Nucleus accumbens (tissue), 56 donors: ENCODE data around the gene FREY1.

Experiments used
- DNase-seq, 56 donors: peaks; one replicate each; lab custom pipeline; 2025; lab: John Stamatoyannopoulos, UW

The FREY1 gene

DNA sequence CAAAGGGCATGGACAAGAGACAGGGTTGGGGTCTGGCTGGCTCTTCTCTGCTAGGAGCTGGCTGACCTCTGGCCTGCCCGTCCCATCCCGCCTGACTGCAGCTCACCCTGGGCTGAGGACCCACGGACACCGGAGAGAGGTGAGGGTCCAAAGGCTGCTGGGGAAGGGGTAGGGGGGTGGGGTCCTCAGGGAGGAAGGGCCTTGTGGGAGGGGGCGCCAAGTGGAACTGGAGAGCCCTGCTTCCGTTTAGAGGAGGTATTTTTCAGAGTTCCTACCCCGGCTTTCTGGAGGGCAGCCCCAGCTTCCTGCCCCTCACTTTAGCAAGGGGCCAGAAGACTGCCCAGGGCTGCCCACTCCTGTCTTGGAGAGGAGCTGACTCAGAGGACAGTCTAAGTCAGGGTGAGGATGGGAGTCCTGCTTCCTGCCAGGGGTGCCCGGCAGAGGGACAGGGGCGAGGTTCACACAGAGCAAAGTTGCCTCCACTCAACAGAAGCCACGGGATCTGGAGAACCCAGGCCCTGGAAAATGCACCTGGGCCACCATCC is 22.5 kb upstream of the FREY1 start:
- DNase-seq: no peak

DNA sequence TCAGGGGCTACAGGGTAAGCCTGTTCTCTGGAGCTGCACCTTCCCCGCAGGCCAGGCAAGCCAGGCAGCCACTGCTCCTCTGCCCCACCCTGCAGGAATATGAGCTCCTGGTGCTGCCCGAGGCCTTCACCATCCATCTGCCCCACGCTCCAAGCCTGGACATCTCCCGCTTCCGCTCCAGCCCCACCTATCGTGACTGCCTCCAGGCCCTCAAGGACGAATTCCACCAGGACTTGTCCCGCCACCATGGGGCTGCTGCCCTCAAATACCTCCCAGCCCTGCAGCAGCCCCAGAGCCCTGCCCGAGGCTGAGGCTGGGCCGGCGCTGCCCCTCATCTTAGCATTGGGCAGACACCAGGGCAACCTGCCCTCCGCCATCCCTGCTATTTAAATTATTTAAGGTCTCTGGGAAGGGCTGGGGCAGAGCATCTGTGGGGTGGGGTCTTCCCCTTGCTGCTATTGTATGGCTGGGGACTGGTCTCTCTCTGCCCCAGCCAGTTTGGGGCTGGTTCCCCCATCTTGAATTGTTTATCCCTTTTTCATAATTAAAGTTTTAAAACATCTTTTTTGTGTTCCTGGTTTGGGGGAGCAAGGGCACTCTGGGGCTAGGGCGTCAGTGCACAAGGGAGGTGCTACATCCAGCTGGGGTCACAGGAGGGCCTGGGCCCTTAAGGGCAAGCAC is 21.6 kb upstream of the FREY1 start:
- DNase-seq: no peak

DNA sequence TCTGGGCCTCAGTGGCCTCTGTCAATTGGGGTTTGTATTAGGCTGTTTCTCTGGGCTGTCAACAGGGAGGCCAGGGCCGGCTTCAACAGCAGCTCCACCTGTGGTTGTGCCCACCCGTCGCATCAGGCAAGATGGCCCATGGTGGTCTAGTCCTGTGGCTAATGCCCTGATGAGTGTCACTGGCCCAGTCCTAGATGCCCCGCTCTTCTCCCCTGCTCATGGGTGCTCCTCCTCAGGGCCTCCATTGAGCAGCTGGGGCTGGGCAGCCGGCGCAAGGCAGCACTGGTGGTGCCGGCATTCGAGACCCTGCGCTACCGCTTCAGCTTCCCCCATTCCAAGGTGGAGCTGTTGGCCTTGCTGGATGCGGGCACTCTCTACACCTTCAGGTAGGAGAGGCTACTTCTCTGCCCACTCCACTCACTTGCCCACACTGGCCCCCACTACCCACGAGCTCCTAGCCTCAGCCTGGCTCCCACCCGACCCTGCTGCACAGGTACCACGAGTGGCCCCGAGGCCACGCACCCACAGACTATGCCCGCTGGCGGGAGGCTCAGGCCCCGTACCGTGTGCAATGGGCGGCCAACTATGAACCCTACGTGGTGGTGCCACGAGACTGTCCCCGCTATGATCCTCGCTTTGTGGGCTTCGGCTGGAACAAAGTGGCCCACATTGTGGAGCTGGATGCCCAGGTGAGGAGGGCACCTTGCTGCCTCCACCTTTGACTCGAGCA is 20.8 kb upstream of the FREY1 start:
- DNase-seq: no peak

DNA sequence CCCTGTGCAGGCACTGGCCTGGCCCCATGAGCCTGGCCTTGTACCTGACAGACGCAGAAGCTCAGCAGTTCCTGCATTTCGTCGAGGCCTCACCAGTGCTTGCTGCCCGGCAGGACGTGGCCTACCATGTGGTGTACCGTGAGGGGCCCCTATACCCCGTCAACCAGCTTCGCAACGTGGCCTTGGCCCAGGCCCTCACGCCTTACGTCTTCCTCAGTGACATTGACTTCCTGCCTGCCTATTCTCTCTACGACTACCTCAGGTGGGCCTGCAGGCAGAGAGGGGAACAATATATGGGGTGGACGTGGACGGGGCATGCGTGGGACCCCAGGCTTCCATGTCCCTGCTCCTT is 20.2 kb upstream of the FREY1 start:
- no peak for DNase-seq

DNA sequence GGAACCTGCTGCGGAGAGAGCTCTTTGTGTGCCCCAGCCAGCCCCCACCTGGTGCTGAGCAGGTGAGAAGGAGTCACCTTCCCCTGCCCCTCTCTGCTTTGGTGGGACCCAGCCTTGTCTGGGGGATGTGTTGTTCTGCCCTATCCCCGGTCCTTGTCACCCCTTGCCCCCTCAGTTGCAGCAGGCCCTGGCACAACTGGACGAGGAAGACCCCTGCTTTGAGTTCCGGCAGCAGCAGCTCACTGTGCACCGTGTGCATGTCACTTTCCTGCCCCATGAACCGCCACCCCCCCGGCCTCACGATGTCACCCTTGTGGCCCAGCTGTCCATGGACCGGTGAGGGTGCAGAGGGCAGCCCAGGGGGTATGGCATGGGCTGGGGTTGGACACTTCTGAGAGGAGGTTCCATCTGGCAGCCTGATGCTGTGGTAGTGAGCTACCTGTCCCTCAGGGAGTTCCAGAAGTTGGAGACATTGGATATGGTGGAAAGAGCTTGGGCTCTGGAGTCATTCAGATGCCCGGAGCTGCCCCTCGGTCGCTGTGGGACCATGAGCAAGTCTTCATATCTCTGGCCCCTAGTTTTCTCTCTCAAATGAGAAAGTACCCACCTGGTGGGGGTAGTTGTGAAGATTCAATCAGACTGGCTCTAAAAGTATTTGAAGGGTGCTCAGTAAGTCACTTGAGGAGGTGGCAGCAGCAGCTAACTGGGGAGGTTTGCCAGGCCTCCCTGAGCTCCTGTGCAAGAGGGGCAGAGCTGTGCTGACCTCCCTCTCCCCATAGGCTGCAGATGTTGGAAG is 19.7 kb upstream of the FREY1 start:
- DNase-seq: no peak

DNA sequence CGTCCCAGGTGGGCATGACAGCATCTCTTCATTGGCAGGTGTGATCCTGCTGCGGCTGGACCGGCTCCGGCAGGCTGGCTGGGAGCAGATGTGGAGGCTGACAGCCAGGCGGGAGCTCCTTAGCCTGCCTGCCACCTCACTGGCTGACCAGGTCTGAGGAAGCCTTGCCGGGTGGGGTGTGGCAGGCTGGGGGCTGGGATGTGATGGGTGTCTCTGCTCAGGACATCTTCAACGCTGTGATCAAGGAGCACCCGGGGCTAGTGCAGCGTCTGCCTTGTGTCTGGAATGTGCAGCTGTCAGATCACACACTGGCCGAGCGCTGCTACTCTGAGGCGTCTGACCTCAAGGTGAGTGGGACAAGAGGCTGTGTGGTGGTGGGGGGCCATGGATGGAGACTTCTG is 18.9 kb upstream of the FREY1 start:
- no peak for DNase-seq

DNA sequence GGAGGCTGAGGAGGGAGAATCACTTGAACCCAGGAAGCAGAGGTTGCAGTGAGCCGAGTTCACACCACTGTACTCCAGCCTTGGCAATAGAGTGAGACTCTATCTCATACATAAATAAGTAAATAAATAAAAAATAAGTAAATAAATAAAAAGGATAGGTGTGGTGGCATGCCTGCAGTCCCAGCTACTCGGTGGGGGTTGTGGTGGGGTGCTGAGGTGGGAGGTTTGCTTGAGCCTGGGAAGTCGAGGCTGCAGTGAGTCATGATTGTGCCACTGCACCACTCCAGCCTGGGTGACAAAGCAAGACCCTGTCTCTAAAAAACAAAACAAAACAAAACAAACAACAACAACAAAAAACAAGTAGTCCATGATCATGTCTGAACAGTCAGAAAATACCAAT is 18.5 kb upstream of the FREY1 start:
- no peak for DNase-seq

DNA sequence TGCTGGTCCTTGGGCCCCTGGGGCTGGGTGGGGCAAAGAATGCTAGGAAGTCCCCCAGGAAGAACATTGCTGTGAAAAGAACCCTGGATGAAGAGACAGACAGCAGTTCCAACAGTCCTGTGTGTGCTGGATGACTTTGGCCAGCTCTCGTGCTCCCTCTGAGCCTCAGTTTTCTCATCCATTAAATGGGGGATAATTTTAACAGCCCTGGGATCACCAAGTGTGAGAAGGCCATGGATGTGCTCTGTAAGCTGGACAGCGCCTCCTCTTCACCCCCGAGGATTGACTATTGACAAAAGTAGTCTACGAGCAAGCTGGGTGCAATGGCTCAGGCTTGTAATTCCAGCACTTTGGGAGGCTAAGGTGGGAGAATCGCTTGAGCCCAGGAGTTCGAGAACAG is 17.9 kb upstream of the FREY1 start:
- DNase-seq: no peak

DNA sequence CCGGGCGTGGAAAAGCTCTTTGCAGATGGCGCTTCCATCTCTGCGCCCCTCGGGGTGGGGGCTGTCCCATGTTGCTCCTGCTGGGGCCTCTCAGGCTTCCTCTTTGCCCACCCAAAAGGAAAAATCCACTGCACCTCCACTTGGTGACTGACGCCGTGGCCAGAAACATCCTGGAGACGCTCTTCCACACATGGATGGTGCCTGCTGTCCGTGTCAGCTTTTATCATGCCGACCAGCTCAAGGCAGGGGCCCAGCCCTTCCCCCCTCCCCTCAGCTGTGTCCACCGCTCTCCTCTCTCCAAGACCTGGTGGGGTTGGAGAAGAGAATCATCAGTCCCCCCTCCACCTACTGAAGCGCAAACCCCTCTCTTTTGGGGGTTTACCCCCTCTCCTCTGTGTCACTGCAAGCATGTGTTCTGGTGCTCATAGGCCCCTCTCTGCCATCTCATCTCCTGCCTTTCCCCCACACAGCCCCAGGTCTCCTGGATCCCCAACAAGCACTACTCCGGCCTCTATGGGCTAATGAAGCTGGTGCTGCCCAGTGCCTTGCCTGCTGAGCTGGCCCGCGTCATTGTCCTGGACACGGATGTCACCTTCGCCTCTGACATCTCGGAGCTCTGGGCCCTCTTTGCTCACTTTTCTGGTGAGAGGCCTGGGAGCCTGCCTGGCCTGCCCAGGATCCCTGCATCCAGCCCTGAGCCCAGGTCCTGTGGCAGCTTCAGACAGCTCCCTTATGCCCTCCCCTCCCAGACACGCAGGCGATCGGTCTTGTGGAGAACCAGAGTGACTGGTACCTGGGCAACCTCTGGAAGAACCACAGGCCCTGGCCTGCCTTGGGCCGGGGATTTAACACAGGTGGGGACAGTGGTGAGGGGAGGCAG is 17.2 kb upstream of the FREY1 start:
- DNase-seq: no peak

DNA sequence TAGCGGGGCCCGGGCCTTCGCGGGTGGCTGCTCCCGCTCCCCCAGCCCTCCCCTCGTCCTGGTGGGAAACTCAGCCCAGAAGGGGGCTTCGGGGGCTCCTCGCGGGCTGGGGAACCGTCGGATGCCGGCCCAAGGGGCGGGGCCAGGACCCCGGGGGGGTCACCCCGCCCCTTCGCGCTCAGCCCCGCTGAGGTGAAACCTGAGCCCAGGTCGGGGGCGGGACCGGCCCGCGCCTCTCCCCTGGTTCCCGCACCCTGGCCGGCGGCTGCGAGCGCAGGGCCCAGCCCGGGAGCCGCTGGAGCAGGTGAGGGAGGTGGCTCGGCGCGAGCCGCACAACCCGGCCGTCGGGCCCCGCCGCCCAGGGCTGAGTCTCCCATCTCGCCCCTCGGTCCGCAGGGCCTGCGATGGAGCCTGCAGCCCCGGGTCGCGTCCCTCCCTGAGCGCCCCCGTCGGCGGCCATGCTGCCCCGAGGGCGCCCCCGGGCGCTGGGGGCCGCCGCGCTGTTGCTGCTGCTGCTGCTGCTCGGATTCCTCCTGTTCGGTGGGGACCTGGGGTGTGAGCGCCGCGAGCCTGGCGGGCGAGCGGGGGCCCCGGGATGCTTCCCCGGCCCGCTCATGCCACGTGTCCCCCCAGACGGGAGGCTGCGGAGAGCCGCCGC is 15.5 kb upstream of the FREY1 start, which contains the start of gene LARGE2:
Gene LARGE2 (plus strand): TSS at position 232 of the 658 bp plus-strand sequence. CDS start 227 bp downstream, at position 459.
- DNase-seq: no peak

DNA sequence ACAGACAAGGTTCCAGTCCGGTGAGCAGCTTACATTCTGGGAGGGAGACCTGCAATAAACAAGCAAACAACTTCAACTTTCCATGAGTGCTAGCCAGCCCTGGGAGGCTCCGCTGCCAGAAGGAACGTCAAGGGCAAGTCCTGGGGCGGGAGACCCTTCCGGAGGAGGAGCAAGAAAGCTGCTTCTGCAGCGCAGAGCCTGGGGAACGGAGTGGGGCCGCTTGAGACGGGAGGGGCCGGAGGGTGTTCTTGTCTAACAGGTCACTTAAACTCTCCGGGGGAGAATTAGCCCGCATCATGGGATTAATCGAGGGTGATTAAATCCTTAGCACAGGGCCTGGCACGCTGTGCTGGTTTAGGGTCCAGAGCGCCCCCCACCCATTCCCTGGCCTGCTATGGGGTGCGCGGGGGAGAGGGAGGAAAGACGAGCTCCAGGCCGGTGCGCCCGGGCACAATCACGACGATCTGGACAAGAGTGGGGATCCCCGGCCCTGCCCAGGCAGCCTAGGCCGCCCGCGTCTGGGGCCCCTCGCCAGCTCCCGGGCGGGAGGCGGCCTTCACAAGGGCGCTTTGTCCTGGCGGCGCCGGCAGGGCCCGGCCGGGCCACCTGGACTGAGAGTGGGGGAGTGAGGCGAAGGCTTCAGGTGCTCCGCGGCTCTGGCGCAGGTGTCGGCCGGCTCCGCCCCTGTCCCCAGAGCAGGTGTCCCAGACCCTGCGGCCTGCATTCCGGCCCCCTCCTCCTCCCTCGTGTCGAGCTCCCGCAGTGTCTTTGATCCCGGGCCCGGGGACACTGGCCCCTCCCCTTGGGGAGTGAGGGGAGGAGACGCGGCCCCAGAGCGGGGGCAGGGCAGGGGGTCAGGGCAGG is 14.7 kb upstream of the FREY1 start:
- peak in 1 of 56 donors; percentile 55 for DNase-seq

DNA sequence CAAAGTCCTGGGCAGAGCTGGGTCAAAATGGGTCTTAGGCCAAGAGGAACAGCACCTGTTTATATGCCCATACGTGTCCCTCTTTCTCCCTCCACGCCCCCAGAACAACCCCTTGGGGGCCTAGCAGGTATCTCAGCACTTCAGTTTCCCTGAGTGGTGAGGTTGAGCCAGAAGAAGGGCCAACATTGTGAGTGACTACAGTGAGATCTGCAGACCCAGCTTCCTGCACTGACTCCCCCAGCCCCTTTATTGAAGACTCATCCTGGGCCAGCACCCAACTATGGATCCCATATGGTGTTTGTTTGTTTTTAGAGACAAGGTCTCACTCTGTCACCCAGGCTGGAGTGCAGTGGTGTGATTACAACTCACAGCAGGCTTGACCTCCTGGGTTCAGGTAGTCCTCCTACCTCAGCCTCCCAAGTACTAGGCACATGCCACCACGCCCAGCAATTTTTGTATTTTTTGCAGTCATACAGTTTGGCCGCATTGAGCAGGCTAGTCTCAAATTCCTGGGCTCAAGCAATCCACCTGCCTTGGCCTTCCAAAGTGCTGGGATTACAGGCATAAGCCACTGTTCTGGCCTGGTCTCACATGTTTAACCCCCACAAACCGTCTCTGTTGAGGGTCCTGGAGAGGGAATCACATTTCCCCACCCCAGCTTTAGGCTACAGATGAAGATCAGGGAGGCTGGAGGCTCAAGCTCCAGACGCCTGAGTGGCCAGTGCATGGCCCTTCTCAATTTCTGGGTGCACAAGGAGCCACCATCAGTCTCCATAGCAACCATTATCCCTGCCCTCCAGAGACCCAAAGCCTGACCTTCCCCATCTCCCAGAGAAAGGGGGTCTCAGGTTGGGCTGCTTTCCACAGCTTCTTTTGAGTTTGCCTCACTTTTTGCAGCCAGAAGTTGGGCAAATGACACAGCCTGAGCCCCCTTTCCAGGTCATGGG is 13.7 kb upstream of the FREY1 start:
- no peak for DNase-seq

DNA sequence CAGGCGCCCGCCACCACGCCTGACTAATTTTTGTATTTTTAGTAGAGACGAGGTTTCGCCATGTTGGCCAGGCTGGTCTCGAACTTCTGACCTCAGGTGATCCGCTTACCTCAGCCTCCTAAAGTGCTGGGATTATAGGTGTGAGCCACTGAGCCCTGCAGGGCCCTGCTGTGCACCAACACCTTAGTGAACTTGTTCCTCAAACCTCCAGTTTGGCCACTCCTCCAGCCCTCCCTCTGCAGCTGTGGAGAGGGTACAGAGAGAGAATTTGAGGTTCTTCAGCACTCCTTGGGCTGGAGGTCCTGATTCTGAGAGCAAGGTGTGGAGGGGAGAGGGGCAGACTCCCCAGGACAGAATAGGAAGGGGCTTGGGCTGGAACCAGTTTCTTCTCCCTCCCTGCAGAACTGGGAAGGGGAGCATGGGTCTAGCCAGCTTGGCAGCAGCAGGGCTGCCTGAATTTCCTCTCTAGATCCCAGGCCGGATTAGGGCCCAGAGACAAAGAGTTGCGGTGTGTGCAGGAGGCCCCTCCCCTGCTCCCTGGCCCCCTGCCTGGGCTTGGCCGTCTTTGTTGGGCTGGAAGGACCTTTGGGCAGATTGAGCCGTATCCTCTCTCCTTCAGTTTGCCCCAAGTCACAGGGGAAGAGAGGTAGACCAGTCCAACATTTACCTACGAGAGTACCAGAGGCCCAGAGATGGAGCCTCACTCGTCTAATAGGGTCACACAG is 12.9 kb upstream of the FREY1 start:
- DNase-seq: peak in 1 of 56 donors; percentile 26

DNA sequence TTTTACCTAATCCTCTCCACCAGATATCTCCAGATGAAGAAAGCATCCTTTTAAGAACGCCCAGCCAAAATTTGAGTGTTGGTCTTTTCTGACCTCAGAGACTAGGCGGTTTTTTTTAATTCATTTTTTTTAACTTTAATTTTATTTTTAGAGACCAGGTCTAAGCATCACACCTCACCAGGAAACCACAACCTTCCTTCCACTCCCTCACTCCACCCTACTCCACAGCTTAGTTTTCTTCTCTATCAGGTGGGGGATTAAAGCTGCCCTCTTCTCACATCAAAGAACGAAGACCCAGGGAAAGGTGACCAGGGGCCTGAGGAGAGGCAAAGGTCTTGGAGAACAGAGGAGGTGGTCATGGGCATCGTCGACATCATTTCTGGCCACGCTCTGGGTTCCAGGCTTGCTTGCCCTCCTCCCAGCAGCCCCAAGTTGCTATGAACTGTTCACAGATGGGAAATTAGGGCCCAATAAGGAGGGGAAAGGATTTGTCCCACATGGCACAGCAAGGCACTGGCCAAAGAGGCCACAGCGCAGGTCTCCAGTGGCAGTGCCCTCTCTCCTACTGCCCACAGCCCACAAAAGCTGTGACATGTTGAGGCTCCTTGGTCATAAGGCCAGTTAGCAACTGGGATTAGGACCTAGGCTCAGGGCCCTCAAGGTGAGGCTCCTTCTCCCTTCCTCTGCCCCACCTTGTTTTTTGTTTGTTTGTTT is 12.0 kb upstream of the FREY1 start:
- no peak for DNase-seq

DNA sequence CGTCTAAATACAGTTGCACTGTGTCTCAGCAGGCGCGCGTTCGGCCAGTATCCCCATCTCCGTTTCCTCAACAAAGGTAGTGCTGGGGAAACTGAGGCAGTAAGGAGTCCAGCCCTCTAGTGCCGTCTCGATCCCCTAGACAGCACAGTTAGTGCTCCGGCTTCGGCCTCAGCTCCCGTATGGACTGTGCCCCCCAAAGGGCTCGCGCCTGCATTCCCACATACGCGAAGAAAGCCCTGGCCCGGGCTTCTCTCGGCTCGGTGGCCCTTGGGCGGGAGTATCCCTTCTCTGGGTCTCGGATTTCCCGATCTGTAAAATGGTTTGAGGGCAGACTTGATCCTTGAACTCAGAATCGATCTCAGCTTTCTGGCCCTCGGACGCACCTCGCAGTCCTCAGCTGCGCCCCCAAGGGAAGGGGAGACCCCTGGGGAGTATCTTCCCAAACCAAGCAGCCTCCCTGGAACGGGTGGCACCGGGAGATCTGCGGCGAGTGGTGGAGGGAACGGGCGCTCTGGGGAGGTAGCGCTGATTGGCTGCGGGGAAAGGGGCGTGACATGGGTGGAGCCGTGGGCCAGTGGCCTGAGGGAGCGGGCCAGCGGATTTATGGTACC is 11.4 kb upstream of the FREY1 start:
- DNase-seq: peak in 54 of 56 donors; percentile 36 to 86 (median 68)
